ENCODE results near the gene BCKDHB.

DNA sequence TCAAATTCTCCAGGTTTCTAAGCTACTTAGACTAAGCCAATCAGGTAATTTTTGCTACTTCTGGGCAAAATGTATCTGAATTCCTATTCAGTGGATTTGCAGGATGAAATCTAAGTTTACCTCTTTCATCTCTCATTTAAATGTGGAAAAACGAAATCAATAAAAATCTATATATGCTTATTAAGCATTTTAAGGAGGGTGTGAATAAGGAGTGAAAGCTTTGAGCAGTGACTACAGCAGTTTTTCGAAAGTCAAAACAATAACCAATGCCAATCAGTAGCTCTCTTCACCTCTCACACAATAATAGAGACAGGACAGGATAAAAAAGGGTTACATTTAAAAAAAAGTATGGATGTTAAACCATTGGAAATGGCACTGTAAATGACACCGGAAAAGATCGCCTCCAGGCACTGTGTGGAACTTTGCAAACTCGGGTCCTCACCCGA lies 476 bp upstream of the BCKDHB start:
- TF ChIP-seq PBX3 (IDR thresholded peaks at IDR 0.05), result no peak
- no peak for TF ChIP-seq POLR2A (IDR thresholded peaks at IDR 0.05; ENCODE audit: low read length)
- TF ChIP-seq, protein P1, sequence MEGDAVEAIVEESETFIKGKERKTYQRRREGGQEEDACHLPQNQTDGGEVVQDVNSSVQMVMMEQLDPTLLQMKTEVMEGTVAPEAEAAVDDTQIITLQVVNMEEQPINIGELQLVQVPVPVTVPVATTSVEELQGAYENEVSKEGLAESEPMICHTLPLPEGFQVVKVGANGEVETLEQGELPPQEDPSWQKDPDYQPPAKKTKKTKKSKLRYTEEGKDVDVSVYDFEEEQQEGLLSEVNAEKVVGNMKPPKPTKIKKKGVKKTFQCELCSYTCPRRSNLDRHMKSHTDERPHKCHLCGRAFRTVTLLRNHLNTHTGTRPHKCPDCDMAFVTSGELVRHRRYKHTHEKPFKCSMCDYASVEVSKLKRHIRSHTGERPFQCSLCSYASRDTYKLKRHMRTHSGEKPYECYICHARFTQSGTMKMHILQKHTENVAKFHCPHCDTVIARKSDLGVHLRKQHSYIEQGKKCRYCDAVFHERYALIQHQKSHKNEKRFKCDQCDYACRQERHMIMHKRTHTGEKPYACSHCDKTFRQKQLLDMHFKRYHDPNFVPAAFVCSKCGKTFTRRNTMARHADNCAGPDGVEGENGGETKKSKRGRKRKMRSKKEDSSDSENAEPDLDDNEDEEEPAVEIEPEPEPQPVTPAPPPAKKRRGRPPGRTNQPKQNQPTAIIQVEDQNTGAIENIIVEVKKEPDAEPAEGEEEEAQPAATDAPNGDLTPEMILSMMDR (IDR thresholded peaks at IDR 0.05), result no peak
- TF ChIP-seq, protein P2, sequence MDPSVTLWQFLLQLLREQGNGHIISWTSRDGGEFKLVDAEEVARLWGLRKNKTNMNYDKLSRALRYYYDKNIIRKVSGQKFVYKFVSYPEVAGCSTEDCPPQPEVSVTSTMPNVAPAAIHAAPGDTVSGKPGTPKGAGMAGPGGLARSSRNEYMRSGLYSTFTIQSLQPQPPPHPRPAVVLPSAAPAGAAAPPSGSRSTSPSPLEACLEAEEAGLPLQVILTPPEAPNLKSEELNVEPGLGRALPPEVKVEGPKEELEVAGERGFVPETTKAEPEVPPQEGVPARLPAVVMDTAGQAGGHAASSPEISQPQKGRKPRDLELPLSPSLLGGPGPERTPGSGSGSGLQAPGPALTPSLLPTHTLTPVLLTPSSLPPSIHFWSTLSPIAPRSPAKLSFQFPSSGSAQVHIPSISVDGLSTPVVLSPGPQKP (IDR thresholded peaks at IDR 0.05; ENCODE audit: low read depth, low read length), result no peak
- no peak for TF ChIP-seq RCOR1 (IDR thresholded peaks at IDR 0.05; ENCODE audit: low read depth, low read length)
- TF ChIP-seq REST (IDR thresholded peaks at IDR 0.05), result no peak
- TF ChIP-seq BHLHE40 (IDR thresholded peaks at IDR 0.05; ENCODE audit: low read depth, low read length), result no peak
- TF ChIP-seq JUN (IDR thresholded peaks at IDR 0.05), result 0 out of 5 replicates have a peak, but pooled peaks of 1 of the 2 experiments have one; percentile 34
- no peak for TF ChIP-seq RFX5 (IDR thresholded peaks at IDR 0.05)

Measured in A549 (cell line).